IPS-11a (cell line): ENCODE data around the gene MKS1.

Source experiments
- H3K4me3 ChIP-seq: one replicate; pipeline ENCODE4 v1.5.1; 2013; ENCODE audit warnings: low read depth, low read length, control low read depth

MKS1 gene

DNA sequence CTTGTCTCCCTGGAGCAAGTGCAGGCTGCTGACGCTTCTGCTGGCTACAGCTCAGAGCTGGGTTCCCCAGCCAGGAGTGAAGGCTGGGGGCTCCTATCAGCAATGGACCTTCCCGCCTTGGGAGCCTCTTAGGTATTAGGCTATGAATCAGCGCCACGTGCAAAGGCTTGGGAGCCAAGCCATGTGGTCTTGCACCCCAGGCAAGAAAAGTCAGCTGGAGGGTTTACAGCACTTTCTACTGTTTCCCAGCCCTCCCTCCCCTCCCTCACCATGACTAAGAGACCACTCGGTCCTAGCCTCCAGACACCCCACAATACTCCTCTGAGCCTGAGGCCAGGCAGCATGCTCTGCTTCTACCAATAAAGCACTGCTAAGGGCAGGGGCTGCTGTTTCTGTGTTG lies 14.3 kb downstream of the MKS1 start:
- no peak overlapping the region for H3K4me3 ChIP-seq

DNA sequence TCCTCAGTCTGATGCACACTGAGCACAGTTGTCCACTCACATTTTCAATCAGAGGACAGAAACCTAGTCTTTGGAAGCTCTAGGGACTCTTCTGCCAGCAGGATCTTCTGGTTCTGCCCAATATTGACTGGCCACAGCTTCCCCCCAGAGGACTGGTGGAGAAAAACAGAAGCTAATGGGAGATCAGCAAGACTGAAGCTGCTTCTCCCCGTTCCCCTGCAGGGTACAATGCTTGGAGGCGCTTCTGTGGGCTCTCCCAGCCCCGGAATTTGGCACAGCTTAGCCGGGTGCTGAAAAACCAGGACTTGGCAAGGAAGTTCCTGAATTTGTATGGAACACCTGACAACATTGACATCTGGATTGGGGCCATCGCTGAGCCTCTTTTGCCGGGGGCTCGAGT lies 16.2 kb downstream of the MKS1 start:
- H3K4me3 ChIP-seq: no peak overlapping the region

DNA sequence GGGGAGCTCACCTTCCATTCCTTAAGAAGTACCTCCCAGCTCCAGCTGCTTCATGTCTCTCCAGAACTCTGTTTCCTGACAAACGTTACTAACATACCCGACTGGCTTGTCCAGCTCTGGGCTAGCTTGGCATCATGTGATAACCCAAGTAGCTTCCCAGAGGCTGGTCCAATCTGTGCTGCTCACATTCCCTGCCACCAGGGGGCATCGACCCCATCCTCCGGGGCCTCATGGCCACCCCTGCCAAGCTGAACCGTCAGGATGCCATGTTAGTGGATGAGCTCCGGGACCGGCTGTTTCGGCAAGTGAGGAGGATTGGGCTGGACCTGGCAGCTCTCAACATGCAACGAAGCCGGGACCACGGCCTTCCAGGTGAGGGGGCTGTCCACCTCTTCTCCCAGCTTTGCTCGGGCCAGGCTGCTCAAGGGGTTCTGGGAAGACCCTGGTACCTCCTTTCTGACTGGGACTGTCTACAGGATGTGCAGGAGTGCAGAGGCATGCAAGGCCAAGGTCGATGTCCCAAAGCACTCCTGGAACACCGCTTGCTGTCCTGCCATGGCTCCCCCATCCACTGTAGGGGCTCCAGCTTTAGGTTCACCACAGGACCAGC lies 18.9 kb downstream of the MKS1 start:
- no peak overlapping the region for H3K4me3 ChIP-seq

DNA sequence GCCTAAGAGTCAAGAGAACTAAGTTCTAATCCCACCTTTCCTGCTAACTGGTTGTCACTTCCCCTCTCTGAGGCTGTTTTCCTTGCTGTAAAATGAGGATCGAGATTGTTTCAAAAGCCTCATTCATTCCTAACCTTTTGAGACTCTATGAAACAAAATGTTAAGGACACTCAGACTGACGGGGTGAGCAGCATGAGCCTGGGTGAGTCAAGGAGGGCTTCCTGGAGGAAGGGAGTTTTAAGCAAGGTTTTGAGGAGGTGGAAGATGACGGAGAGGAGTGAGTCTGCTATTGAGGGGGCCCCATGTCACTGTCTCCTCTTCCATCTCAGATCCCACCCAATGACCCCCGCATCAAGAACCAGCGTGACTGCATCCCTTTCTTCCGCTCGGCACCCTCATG lies 22.4 kb downstream of the MKS1 start:
- no peak overlapping the region for H3K4me3 ChIP-seq

DNA sequence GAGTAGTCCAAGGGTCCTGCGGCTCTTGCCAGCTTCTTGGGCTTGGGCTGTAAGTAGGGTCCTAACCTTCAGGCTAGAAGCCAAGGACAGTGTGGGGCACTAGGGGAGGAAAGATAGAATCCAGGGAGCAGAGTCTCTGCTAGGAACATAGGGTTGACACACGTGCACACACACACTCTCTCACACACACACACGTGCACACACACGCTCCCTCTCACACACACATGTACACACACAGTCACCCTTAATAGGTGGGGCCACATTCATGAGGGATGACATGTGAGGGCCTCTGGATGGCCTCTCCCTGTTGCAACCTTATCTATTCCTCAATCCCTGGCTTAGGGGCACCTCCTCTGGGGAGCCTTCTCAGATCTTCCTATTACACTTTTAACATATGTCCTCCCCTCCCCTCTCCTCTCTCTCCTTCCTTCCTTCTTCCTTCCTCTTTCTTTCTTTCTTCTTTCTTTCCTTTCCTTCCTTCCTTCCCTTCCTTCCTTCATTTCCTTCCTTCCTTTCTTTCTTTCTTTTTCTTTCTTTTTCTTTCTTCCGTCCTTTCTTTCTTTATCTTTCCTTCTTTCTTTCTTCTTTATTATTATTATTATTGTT lies 23.4 kb downstream of the MKS1 start:
- H3K4me3 ChIP-seq: no peak overlapping the region

DNA sequence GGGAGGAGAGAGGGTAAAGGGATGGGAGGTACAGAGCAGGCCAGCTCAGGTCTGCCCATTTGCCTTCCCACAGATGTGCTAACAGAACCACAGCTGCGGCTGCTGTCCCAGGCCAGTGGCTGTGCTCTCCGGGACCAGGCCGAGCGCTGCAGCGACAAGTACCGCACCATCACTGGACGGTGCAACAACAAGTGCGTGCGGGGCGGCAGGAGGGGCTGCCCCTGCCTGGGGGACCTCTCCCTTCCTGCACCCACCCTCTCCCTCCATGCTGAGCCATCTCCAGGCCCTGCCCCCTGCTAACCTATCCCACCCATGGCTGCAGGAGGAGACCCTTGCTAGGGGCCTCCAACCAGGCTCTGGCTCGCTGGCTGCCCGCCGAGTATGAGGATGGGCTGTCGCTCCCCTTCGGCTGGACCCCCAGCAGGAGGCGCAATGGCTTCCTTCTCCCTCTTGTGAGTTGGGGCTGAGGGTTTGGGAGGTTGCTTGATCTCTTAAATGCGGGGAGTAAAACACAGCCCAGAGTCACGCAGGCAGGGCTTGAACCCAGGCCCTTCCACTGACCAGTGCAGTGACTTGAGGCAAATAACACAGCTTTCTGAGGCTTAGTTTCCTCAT lies 25.3 kb downstream of the MKS1 start:
- H3K4me3 ChIP-seq: no peak overlapping the region

DNA sequence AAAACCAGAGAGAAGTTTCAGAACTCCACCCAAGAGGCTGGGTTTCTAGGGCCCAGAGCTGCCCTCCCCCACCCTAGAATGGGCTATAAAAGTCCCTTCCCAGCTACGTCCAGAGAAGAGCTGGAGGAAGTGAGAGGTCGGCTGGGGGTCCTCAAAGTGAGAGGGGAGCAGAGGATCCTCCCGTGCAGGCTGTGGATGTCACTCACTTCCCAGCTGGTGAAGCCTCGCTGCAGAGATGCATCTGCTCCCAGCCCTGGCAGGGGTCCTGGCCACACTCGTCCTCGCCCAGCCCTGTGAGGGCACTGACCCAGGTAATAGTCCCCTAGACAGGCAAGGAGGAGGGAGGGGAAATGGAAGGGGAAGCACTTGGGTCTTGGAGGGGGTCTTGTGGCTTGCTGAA lies 26.4 kb downstream of the MKS1 start, which contains the start of gene EPX:
Gene EPX, plus strand, starts transcription at position 115 of the 400 bp plus-strand sequence. Its CDS starts 121 bp downstream, at position 236.
- no peak within 1 kb of the TSS for H3K4me3 ChIP-seq

DNA sequence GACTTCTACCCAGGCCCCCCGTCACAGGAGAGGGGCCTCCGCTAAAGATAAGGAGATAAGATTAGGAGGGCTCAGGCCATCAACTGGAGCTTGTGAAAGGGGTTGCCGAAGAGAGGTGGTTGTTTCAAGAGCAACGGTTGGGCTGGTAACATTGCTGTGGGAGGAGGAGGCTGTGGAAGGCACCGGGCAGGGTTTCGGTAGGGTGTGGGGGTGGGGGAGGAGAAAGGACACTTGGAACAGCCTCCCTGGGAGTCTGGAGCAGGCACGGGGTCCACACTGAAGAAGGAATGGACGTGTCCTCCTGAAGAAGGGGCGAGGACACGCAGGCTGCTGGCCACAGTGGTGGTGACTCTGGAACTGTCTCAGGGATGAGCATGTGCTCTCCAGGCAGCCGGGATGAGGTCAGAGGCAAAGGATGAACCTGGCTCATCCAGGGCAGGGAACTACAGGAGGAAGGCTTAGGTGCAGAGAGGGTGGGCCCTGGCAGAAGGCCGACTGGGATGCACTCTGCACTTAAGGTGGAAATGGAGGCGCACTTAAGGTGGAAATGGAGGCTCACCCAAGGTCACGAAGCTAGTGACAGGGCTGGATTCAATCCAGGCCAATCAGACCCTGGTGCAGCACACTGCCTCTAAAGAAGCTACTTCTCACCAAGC lies 27.7 kb downstream of the MKS1 start:
- no peak overlapping the region for H3K4me3 ChIP-seq

DNA sequence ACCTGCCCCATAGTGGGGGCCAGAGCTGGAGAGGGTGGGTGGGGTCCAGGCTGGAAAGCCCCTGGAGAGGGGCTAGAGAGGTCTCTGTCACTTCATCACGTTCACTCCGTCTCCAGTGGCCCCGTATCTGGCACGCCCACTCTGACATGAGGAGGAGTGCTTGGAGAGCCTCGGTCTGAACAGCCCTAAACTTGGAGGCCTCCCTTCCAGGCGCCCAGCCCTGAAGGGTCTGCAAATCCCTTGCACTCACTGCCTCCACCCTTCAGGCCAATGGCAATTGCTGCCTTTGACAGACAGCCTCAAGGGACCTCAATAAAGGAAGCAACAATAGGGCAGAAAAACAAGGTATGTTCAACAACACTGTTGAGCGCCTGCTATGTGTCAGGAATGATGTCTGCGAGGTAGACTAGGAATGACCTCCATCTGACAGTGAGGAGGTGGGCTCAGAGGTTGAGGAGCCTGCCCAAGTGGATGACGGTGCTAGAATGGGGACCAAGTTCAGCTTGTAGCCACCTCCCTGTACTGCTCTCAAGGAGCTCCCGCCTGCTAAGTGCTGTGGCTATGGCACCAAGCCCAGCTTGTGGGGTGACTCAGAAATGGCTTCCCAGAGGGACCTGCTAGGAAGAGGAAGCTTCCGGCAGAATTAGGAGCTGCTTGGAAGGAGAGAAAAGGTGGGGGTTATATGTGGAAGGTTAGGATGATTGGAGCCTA lies 29.5 kb downstream of the MKS1 start:
- no peak overlapping the region for H3K4me3 ChIP-seq

DNA sequence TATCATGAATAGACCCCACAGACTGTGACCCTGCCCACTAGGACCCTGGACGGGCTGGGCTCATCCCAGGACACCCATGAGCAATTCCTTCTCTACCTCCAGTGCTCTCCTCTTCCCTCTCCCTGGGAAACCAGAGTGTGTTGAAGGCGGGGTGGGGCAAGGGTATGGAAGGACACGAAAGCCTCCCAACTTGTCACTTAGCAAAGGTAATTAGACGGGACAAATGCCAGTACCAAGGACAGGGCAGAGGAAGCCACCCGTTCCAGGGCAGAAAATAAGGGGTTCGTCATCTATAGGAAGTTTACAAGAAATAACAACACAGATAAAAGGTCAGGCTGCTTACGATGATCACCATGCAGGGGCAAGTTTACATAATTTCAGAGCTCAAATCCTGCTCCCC lies 31.4 kb downstream of the MKS1 start:
- H3K4me3 ChIP-seq: no peak overlapping the region

DNA sequence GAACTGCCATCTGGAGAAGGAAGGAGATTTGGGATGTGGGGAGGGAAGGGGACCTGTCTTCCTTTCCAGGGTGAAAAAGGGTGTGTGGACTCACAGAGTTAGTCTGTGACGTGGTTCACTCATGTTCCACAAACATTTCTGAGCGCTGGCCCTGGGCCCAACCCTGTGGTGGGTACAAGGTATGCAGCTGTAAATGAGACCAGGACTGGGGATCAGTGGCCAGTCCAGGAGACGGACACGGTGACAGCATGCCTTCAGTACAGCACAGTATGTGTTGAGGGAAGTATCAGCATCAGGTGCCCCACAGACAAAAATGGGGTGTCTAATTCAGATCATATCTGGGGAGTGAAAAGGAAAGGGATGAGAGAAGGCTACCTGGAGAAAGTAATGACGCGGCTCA lies 32.0 kb downstream of the MKS1 start:
- no peak overlapping the region for H3K4me3 ChIP-seq

DNA sequence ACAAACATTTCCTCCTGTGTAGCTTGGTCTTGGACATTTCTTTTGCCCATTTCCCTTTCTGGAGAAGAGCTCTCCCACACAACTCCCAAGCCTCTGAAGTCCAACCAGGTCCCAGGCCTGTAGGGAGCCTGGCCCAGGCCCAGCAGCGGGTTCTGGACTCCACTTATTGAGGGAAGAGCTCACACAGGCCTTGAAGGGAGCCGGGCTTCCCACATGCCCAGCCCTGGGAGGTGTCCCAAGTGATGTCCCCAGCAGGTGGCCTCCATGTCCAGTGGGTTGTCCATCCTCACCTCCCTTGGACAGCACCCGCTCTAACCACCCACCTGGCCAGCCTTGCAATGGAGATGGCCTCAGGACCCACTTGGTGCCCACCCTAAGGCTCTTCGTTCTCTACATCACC lies 32.5 kb downstream of the MKS1 start:
- H3K4me3 ChIP-seq: no peak overlapping the region

DNA sequence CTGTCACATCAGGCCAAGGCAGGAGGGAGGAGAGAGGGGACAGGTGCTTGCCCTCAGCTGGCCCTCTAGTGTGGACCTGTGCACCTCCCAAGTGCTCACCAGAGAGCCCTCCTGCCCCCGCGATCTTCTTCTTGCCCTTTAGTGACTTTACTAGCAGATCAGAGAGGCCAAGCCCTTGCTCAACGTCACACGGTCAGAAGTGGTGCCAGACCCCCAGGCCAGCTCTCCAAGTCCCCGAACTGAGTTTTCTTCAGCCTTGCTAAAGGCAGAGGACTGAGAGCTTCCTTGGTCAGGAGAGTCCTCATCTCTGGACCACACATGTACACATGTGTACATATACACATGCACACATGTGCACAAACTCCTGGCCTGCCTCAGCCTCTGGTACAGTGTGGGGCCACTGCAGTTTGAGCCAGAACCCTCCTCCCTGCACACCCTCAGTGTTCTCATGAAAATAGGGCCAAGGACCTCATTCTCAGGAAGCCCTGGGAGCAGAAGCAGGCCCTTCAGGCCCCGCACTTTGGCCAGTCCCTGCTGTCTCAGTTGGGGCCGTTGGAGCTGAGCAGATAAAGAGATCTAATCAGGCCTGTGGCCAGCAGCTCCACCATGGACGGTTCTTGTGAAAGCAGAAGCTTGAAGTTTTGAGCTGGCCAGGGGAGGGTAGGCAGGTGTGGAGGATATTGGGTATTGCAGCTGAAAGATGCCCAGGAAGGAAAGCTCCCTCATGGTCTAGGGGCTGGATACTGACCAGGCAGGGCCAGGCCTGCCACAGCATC lies 33.9 kb downstream of the MKS1 start:
- no peak overlapping the region for H3K4me3 ChIP-seq

DNA sequence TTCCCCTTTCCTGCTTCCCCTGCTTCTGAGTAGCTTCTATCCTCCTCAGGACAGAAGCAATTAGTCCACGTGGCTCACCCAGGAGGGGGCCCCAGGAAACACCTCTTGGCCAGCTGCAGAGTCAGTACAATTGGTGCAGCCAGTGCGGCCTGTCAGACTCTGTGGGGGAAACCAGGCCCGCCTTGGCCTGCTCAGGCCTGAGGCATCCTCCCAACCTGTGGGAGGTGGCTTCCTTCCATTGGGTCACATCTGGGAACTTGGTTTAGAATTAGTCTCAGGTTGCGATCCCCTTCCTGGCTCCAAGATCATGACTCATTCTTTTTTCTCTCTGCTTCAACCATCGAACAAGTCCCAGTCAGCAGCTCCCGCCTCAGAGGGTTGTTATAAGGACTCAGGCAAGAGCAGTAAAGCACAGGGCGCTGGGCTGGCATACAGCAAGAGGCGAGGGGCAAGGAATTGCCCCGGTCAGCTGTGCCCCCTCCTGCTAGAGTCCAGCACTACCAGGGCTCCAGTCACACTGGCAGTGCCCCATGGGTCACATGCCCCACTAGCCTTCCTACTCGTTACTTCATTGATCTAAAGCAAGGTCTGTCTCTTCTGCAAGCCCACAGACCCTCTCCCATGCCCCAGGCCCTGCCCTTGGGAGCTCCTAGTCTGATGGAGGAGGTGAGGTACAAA lies 34.6 kb downstream of the MKS1 start:
- H3K4me3 ChIP-seq: no peak overlapping the region

DNA sequence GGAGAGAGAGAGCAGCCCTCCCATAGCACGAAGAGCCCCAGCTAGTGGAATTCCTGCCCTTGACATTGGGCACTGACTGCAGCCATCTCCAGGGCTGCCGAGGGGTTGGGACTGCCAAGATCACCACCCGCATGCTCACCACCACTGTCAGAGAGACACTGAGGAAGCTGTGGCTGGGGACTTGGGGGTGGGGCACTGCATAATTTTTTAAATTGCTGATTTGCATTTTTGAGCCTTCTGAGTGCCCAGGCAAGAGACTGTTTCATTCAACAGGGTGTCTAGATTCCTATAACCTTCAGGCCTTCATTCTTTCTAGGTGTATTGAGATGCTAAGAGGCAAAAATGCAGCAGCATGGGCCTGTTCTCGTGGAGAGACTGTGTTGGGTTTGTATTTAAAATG lies 35.5 kb downstream of the MKS1 start:
- H3K4me3 ChIP-seq: no peak overlapping the region

DNA sequence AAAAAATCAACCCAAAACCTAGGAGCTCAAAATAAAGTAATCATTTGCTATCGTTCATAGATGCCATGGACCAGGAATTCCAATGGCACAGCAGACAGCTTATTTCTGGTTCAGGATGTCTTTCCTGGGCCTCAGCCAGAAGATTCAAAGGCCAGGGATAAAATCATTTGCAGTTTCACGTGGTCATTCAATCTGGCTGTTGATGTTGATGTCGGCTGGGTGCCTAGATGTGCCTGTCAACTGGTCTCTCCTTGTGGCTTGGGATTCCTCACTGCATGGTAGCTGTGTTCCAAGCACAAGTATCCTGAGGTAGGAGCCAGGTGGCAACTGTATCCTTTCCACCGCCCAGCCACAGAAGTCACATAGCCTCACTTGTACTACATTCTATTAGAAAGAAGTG lies 37.3 kb downstream of the MKS1 start:
- H3K4me3 ChIP-seq: no peak overlapping the region

DNA sequence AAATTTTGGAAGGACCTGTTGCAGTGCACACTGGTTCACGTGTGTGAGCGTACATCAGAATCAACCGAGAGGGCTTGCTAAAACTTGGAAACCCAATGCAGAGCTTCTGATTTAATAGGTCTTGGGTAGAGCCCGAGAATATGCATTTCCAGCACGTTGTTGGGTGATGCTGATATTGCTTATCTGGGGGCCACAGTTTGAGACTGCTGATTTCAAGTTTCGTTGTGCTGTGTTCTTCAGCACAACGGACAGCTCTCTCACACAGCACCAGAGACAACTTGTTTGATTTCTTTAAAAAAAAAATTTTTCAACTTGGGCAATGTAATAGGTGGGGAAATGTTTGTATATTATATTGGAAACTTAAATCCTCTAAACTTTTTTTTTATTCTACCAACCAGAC lies 42.9 kb downstream of the MKS1 start:
- H3K4me3 ChIP-seq: no peak overlapping the region

DNA sequence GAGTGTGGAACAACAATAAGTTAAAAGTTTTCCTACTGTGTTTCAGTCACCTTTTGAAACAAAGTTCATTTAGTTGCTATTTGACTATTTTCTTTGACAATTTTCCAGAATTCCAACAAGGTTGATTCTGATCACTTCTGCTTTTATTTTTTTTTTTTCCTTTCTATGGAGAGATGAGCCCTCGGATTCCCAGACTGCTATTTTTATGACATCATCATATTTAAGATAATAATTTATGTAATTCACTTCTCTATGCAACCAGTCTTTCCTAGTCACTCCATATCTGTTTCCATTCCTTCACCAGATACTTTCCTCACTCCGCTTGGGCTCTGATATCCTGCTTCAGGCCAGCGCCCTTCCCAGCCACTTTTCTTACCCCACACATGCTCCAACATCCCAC lies 44.2 kb downstream of the MKS1 start:
- no peak overlapping the region for H3K4me3 ChIP-seq

DNA sequence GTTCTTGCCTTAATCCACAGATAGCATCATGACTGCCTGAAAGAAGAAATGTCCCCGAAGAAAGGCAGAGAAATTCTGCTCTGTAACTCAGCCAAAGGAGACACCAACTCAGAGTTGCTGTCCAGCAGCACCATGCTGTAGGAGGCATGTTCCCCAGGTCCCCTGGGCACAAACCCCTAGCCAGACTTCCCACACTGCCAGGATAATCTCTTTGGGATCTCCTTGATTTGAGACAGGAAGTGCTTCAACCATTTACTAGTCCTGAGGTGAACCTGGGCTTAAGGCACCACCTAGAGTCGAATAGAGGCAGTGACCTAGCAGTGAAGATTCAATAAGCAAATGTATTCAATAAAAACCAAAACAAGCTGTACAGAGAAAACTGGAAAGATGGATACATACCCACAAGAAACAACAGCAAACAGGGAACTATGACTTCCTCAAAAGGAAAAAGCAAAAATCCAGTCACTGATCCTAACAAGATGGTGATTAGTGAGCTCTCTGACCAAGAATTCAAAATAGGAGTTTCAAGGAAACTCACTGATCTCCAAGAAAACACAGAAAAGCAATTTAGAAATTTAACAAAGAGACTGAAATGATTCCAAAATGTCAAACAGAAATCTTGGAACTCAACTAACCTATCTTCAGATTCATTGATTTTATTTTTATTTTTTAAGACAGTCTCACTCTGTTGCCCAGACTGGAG lies 46.5 kb downstream of the MKS1 start:
- H3K4me3 ChIP-seq: no peak overlapping the region

DNA sequence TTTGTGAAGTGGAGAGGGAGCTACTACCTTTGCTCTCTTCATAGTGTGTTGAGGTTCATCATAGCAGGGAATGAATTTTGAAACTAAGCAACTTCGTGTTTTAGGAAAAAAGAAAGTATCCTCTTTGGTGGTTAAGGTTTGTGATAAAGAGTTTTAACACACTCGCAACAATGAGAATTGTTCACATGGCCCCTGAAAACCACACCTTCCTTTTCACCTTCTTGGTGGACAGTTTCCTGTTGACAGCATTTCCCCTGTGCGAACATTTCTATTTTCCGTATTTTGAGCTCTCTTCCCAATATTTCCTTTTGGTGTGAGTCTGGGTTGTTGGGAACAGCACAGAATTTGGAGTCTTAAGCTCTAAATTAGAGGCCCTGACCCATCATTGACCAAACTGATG lies 48.4 kb downstream of the MKS1 start:
- H3K4me3 ChIP-seq: no peak overlapping the region
